GM18508 (cell line): ENCODE measurements around the gene RPS8.
A peak's percentile ranks its signal among the peaks of the same experiment; 100 is the strongest.
"Not testable (repeated sequence)": the region's sequence is repeated elsewhere in the genome, so short reads cannot be mapped to it uniquely, and the experiment has no call there.

ENCODE experiments used
- ATAC-seq: cut with Tn5 transposase; IDR thresholded peaks from one replicate; pipeline ENCODE4 v1.9.1; 2021; ENCODE audit warnings: moderate number of reproducible peaks; ENCODE audit not compliant: insufficient read depth, unreplicated experiment

RPS8 gene

DNA sequence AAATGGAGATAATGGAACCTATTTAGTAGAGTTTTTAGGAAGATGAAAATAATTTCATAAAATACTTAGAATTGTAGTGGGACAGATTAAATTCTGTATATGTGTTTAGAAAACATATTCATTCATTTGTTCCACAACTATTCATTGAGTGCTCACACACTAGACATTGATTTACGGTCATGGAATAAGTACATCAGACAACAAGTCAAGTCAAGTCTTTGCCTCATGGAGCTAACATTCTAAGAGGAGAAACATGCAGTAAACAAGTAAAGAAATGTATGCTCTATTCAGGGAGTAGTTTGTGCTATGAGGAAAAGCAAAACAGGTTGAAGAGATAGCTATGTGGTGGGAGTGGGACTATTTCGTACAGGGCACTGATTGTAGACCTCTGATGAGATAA lies 42.0 kb downstream of the RPS8 start:
- ATAC-seq, result no peak

- no peak for ATAC-seq
Measured at GRCh38 chr1:44817771-44818495, 42.6 kb downstream of the RPS8 start.

DNA sequence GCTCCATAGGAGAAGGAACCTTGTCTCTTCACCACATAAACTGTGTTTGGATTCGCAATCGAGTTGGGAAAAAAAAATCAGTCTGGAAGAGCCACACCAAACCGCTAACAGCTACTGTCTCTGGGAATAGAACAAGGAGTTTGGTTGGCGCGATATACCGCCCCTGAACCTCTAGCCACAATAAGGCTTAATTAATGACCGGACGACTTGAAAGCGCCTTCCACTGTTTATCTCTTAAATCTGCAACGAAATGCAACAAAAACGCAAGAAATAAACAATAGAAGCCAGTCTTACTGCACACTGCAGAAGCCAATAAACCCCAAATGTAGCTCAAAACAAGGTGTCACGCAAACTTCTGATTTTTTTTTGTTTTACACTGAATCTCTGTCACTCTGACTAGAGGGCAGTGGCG lies 43.9 kb downstream of the RPS8 start:
- no peak for ATAC-seq

DNA sequence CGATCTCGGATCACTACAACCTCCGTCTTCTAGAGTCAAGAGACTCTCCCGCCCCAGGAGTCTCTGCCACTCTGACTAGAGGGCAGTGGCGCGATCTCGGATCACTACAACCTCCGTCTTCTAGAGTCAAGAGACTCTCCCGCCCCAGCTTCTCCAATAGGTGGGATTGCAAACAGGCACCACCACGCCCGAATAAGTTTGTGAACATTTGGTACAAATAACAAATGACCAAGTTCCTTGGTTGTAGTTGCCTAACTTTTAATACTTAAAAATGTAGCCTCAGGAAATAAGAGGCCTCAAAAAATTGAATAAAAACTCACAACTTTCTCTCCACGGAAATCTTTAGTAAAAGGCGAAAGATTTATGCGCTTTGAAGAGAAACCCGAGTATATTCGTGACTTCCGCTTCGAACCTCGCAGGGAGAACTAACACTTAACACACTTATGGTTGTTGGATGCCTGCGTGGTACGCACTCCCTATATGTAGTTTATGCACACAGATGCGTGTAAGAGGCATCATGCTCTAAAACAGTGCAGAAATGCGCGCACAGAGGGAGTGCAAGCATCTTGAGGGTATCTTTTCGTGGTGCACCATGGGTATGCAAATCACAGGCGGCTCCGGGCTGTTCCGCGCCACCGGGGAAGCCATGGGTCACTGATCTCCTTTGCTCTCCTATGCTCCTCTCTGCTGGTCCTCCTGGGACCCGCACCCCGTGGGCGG lies 44.4 kb downstream of the RPS8 start:
- ATAC-seq, result peak; percentile 67

- no peak for ATAC-seq
Measured at GRCh38 chr1:44820328-44821239, 45.2 kb downstream of the RPS8 start.

GRCh38 chr1:44821240-44821715 lies 45.9 kb downstream of the RPS8 start:
- ATAC-seq, result no peak

GRCh38 chr1:44822131-44822701 lies 46.9 kb downstream of the RPS8 start:
- ATAC-seq, result no peak

GRCh38 chr1:44822981-44823451 lies 47.7 kb downstream of the RPS8 start:
- ATAC-seq, result no peak

- ATAC-seq, result not testable (repeated sequence)
Measured at GRCh38 chr1:44824392-44824791, 49.1 kb downstream of the RPS8 start.

DNA sequence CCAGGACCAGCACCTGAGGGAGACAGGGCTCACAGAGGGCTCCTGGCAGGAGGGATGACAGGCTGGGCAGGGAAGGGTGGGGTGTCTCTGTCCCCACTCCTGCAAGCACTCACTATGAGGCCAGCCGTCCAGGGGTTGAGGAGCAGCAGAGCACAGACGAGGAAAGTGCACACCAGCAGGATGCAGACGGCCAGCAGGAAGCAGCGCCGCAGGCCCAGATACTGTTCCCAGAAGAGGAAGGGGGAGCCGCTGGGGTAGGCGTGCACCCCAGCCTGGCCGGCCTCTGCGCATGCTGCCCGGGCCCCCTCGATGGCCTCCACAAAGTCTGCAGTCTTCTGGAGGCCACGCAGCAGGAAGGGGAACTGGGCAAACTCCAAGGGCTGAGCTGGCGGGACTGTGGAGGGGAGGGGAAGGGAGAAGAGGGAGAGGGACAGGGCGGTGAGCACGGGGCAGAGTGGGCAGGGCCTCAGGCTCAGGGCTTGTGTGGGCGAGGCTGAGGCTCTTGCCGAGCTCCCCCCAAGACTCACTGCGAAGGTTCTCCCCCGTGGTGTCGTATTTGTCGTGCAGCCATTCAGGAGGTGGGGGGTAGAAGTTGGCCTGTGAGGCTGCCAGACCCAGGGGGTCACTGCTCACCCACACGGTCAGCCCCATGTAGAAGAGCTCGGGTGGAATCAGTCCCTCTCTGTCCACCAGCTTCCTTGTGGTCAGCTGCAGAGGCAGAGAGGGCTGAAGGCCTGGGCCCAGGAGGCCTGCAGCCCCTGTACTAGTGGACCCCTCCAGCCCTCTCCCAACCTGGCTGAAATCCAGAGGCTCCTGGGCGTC lies 51.2 kb downstream of the RPS8 start:
- no peak for ATAC-seq

DNA sequence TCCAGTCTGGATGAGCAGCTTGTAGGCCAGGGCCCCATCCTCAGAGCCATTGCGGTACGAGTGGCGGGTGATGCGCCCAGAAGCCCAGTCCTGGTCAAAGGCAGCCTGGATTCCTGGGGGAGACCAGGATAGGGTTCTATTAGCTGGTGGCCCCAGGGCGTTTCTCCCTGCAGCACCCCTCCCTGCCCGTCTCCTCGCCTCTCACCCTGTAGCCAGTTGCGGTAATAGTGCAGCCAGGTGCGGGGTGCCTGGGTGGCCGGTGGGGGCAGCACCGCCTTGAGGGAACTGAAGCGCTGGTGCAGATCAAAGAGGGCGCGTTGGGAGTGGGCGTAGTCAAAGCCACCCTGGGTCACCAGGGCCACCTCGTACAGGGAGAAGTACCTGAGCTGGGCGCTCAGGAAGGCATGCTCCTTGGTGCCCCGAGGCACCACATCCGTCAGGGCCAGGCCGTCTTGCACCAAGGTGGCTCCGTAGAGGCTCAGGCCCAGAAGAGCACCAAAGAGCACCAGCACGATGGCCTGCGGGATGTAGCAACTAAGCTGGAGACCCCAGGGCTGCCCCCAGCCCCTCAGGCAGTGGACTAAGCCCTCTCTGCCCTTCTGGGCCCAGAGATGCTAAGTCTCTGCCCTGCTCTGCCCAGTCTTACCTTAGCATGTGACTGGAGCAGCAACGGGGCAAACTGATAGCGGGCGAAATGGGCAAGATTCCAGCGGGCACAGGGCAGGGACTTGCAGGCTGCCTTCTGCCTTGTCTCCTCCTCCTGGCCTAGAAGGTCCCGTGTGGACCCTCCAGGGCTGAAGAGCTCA lies 52.1 kb downstream of the RPS8 start:
- no peak for ATAC-seq

DNA sequence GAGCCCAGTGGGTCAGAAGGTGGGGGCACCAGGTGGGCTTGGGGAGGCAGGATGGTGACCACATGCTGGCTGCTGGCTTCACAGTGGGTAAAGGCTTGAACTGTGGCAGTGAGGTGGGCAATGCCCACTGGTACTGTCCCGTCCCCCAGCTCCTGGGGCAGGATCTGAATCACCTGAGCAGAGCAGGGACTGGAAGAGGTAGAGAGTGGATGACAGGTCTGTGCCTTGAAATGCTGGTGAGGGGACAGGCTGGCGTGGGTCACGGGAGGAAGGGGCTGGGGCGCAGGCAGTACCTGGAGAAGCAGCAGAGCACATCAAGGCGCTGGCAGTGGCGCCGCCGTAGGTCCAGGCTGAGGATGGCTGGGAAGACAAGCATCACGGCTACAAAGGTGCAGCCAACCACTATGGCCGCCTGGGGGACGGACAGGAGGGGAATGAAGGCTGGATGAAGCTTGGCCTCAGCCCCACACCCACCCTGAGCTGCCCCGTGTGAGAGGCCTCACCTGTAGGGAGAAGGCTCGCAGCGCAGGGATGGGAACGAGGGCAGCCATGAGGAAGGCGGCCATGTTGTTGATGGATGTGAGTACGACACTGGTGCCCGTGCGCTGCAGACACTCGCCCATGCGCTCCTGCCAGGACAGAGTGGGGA lies 52.8 kb downstream of the RPS8 start:
- no peak for ATAC-seq
